ENCODE results near the gene TMPRSS5.
"Not testable (repeated sequence)": the region's sequence is repeated elsewhere in the genome, so short reads cannot be mapped to it uniquely, and the experiment has no call there.

The TMPRSS5 gene

DNA sequence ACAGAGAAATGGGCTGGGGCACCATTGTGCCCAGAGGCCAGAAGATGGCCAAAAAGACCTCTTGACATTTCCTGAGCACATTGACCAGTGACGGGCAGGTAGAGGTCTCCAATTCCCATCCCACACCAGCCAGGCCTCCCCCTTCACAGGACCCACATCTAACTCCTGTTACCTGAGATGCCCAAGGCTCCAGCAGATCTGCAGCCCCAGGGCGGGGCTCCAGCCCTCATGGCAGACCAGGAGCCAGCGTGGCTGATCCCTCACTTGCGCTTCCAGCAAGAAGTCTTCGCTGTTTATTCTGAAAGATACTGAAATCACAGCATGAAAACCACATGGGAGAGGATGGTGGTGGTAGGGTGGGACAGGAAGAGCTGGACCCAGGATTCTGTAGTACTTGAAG, 9.0 kb downstream of the TMPRSS5 start:
- DNase-seq (ENCODE audit: low spot score), result no peak

DNA sequence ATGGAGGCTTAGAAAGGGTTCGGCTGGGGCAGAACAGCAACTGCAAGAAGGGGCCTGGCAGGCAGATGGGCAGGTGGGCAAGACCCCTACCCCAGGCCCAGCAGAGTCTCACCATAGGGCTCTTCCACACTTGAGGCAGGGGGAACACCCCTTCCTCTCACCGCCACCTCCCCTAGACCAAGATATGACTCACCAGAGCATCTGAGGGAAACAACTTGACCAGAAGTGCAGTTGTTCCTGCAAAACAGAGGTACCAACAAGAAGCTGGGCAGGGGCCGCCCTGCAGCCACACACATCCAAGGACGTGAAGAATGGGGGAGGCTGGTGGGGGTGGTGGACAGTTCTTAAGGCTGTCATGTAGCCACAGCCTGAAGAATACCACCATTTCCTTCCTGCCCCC, 10.9 kb downstream of the TMPRSS5 start:
- DNase-seq (ENCODE audit: low spot score), result no peak

DNA sequence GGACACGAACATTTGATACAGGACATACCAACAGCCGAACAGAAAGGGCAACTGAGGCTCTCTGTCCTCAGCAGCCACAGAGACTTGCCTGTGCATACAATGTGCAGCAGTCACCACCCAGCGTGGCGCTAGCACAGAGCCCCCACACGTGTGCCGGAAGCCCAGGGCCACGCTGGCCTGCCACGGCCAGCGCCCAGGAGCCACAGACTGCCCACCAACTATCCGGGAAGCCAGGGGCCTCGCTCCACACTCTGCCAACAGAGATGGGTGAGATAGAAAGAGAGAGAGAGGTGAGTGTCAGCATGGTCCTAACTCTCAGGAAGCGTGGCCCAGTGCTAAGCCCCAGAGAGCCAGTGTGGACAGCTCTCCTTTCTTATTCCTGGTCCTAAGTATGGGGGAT, 11.7 kb downstream of the TMPRSS5 start:
- DNase-seq (ENCODE audit: low spot score), result no peak

- no peak for DNase-seq (ENCODE audit: low spot score)
Observed at GRCh38 chr11:113693030-113693429, 13.1 kb downstream of the TMPRSS5 start.

DNA sequence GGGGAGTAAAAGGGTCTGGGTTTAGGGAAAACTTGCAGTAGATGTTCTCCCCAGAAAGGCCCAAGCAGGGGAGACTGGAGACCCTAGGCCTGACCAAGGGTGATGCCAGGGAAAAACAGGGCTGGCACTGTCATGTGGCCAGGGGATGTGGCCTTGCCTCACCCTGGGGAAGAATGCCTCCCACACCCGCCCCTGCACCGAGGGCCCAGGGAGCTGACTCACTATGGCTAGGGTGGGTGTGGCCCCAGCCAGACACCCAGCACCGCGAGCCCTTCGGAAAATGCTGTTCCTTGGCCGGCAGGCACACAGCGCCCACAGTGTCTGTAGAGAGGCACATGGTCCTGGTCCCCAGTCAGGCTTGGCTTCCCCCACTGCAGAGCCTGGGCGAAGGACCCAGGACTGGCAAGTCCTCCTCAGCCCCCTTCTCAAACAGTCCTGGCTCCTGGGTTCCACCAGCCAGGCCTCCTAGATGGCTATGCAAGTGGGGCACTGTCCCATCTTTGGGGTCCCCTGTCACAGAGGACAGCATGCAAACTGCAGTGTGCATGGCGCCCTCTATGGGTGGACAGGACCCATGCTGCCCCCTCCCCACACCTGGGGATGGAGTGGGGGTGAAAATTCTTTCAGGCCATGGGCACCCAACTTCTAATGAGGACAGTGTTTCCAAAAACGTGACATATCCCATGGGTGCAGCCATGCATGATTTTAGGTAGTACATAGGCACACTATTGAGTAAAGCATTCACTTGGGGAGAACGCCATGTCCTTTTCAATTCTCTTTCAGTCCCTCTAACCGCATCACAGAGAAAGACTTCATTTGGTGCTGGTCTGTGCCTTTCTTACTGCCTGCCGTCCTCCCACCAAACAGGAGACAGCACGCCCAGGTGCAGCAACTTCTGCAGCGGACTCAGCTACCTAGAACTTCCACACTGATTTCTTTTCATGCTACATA, 15.2 kb downstream of the TMPRSS5 start:
- DNase-seq (ENCODE audit: low spot score), result peak; percentile 55

DNA sequence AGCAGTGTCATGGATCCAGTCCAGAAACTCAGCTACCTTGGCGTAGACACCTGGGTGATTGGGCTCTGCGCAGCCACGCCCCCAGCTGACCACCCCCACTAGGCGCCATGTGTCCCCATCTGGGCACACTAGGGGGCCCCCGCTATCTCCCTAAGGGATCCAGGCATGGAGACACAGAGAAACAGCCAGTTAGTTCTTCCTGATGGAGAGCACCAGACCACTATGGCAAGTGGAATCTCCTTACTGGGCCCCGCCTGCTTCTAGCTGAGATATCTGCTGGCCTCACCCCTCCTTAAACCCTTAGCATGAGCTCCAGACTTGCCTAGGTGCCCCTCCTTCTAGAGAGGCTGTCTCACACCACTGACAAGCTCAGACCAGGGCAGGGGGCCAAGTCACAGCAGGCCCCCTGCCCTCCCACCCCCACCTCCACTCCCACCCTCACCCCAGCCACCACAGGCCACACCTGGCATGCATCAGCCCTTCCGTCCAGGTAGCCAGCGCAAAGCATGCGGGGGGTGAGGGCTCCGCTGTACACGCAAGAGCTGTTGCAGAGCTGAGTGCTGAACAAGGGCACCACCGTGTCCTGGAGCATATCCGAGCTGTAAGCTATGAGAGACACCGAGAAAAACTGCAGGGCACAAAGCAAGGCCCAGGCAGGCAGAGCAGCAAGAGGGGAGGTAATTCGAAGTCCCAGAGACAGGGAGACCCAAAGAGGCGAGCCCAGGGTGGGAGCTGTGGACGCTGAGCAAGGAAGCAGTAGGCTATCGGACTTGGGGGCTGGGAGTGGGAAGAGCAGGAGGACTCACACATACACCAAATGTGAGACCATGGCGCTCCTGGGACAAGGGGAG, 16.1 kb downstream of the TMPRSS5 start:
- DNase-seq (ENCODE audit: low spot score), result no peak

DNA sequence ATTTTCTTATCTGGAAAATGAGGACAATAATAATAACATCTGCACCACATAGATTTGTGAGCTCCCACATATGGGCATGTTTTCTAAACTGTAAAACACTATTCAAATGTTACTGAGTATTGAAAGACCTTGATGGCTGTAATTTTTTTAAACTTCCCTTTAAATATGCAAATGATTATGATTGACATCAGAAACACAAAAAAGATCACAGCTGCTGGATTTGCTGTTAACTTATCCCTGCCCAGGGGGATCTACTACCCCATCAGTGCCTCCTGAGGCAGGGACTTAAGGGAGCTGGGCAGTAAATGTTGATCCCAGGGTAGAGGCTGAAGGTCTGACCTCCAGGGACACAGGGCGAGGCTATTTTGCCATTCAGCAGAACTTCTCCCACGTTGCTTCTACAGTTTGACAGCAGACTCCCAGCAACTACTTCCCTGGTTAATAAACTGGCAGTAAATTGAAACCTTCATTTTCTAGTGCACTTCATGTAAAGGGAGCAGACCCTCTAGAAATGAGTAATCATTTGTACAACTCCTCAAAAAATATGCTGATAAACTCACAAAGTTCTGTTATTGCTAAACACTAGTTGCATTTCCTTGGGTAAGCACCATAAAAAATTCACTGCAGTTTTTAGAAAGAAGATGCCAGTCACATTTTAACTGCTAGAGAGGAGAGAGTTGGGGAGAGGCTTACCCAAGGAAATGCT, 20.3 kb downstream of the TMPRSS5 start:
- DNase-seq (ENCODE audit: low spot score), result no peak

DNA sequence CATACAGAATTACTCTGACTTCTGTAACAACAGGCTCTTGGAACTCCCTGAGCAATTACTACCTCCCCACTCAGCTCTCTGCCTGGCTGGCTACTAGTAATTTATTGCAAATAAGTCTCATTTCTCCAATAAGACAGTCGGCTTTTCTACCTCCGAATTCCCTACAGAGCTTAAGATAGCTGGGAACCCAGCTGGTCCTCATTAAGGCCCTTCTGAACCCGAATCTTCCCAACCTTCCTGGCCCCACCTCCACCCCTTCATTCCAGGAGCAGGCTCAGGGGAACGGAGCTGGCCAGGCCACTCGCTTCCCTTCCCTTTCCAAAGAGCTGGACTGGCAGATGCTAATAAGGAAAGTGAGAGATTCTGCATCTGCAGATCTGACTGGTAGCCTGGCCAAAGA, 21.6 kb downstream of the TMPRSS5 start:
- DNase-seq (ENCODE audit: low spot score), result no peak

GRCh38 chr11:113683481-113684046, 22.5 kb downstream of the TMPRSS5 start:
- DNase-seq (ENCODE audit: low spot score), result no peak

GRCh38 chr11:113681711-113682413, 24.2 kb downstream of the TMPRSS5 start:
- DNase-seq (ENCODE audit: low spot score), result no peak

- no peak for DNase-seq (ENCODE audit: low spot score)
Observed at GRCh38 chr11:113681282-113681681, 24.8 kb downstream of the TMPRSS5 start.

- no peak for DNase-seq (ENCODE audit: low spot score)
Observed at GRCh38 chr11:113677685-113678084, 28.4 kb downstream of the TMPRSS5 start.

GRCh38 chr11:113675565-113675964, 30.5 kb downstream of the TMPRSS5 start:
- no peak for DNase-seq (ENCODE audit: low spot score)

DNA sequence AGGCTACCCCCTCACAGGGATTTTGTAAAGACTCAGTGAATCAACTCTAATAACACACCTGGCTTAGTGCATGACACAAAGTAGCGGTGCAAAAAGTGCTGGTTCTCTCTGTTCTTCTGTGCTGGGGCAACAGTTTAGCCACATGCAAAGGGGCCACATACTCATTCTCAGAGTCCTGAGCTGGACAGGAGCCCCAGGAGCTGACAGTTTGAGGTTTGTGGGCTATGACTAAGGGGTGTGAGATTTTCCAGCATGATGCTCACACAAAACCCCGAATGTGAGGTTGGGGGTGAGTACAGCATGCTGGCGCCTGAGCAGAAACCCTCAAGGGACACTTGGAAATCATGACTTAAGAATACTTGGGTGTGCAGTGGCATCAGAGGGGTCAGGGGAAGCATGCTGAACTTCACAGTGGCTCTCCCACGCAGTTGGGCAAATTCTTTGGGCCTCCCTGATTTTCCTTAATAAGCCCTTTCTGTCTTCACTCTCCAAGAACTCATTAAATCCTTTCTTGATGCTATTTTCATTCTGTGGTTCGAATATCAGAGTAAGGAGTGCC, 31.0 kb downstream of the TMPRSS5 start:
- no peak for DNase-seq (ENCODE audit: low spot score)

- DNase-seq (ENCODE audit: low spot score), result no peak
Observed at GRCh38 chr11:113674397-113674685, 31.8 kb downstream of the TMPRSS5 start.

GRCh38 chr11:113673550-113674396, 32.3 kb downstream of the TMPRSS5 start:
- no peak for DNase-seq (ENCODE audit: low spot score)

- DNase-seq (ENCODE audit: low spot score), result not testable (repeated sequence)
Observed at GRCh38 chr11:113671914-113672313, 34.2 kb downstream of the TMPRSS5 start.

DNA sequence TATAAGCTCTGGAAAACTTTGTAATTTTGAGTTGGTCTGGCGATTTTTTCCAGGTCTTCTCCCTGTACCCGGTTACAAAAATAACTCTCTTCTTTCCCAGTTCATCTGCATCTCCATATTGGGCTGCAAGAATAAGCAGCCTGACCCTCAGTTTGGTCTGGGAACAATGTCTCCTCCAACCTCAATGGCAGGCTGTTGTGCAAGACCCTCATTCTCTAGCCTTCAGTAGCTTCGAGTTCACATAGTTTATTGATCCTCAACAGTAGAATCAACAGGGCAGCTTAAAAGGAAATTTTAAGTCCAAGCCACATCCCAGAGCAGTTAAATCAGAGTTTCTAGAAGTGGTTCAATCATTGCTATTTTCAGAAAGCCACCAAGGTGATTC, 35.3 kb downstream of the TMPRSS5 start:
- DNase-seq (ENCODE audit: low spot score), result no peak

DNA sequence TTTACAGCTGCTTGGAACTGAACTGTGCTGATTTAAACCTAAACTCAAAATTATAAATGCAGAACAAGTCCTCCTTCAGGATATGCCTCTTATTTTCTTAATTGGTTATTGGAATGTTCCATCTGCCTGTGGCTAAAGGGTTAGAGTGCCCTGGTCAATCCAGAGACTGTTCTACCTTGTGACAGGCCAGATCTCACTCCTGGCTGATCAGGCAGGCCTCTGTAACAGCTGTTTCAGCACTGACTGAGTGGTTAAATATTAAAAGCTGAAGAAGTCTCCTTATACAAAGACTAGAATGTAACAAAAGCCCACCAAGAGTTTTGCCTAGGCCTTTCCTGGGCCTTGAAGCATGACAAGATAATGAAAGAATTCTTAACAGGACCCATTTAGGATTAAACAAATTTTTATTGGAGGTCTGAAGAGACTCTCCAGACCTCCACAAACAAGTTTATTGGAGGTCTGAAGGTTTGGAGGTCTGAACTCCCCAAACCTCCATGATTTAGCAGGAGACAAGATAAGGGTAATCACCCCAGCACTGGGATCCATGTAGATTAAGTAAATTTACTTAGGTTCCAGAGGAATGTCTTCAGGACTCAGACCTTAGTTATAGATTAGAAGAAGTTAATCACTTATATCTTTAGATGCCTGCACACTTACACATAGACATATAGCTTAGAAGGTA, 35.8 kb downstream of the TMPRSS5 start:
- DNase-seq (ENCODE audit: low spot score), result no peak

DNA sequence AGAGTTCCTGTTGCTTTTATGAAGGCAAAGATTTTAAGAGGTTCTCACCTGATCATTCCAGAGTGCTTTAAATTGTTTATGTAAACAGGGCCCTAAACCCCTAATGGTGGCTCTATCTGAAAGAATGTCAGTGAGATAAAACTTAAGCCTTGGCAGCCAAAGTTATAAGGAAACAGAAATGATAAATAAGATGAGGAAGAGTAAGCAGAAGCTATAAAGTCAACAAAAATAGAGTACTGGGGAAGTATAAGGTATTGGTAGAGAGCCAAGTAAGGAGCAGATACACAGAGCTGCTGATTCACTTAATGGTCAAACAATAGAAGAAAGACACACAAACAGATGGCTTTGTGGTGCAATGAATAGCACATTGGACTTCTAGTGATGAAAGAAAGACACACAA, 37.9 kb downstream of the TMPRSS5 start:
- DNase-seq (ENCODE audit: low spot score), result no peak
